ENCODE results near the gene SAMD10.

GRCh38 chr20:63956664-63957003, 22.8 kb downstream of the SAMD10 start:
- TF ChIP-seq, protein P1, sequence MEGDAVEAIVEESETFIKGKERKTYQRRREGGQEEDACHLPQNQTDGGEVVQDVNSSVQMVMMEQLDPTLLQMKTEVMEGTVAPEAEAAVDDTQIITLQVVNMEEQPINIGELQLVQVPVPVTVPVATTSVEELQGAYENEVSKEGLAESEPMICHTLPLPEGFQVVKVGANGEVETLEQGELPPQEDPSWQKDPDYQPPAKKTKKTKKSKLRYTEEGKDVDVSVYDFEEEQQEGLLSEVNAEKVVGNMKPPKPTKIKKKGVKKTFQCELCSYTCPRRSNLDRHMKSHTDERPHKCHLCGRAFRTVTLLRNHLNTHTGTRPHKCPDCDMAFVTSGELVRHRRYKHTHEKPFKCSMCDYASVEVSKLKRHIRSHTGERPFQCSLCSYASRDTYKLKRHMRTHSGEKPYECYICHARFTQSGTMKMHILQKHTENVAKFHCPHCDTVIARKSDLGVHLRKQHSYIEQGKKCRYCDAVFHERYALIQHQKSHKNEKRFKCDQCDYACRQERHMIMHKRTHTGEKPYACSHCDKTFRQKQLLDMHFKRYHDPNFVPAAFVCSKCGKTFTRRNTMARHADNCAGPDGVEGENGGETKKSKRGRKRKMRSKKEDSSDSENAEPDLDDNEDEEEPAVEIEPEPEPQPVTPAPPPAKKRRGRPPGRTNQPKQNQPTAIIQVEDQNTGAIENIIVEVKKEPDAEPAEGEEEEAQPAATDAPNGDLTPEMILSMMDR (IDR thresholded peaks at IDR 0.05): no peak
- TF ChIP-seq SIN3A (IDR thresholded peaks at IDR 0.05; ENCODE audit: borderline replicate concordance, insufficient read depth, low read depth, low read length) (no peak), POLR2AphosphoS5 (IDR thresholded peaks at IDR 0.05; ENCODE audit: low read depth, low read length) (no peak), TCF7L2 (IDR thresholded peaks at IDR 0.05; ENCODE audit: low read depth, low read length) (no peak)
- TF ChIP-seq, protein P2, sequence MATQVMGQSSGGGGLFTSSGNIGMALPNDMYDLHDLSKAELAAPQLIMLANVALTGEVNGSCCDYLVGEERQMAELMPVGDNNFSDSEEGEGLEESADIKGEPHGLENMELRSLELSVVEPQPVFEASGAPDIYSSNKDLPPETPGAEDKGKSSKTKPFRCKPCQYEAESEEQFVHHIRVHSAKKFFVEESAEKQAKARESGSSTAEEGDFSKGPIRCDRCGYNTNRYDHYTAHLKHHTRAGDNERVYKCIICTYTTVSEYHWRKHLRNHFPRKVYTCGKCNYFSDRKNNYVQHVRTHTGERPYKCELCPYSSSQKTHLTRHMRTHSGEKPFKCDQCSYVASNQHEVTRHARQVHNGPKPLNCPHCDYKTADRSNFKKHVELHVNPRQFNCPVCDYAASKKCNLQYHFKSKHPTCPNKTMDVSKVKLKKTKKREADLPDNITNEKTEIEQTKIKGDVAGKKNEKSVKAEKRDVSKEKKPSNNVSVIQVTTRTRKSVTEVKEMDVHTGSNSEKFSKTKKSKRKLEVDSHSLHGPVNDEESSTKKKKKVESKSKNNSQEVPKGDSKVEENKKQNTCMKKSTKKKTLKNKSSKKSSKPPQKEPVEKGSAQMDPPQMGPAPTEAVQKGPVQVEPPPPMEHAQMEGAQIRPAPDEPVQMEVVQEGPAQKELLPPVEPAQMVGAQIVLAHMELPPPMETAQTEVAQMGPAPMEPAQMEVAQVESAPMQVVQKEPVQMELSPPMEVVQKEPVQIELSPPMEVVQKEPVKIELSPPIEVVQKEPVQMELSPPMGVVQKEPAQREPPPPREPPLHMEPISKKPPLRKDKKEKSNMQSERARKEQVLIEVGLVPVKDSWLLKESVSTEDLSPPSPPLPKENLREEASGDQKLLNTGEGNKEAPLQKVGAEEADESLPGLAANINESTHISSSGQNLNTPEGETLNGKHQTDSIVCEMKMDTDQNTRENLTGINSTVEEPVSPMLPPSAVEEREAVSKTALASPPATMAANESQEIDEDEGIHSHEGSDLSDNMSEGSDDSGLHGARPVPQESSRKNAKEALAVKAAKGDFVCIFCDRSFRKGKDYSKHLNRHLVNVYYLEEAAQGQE (IDR thresholded peaks at IDR 0.05; ENCODE audit: insufficient read depth in 1 of 2, low read depth in 2 of 2, low read length in 1 of 2): no peak
